Spleen (tissue), 11 donors: Measurements from ENCODE around the gene C3orf49. TPM values are rescaled to one million over a fixed set of nuclear protein-coding genes. Genes with fewer than 3 reads are reported as not detected.
A peak's percentile ranks its signal among the peaks of the same experiment; 100 is the strongest.

ENCODE experiments used
- DNase-seq: peaks from one replicate; pipeline ENCODE4 v3.0.0-alpha.2; 2020
- H3K27ac ChIP-seq, 8 donors: fragments of 200-600 bp; sonication (generic) in 7 of 8; 1 replicate in 4 of 8; 2 replicates in 4 of 8; pipeline versions ENCODE4 v1.5.0 to v1.8.0; 2016 to 2021; ENCODE audit warnings: inconsistent platforms in 4 of 8, mild to moderate bottlenecking in 4 of 8, moderate library complexity in 1 of 8
- H3K27me3 ChIP-seq, 7 donors: fragments of 200-600 bp; sonication (generic) in 6 of 7; replicated peaks in 1 of 7; 1 replicate in 4 of 7; 2 replicates in 3 of 7; pipeline versions ENCODE4 v1.5.0 to v1.8.0; 2016 to 2021; ENCODE audit warnings: inconsistent platforms in 3 of 7, mild to moderate bottlenecking in 1 of 7
- H3K36me3 ChIP-seq, 6 donors: fragments of 200-600 bp; sonication (generic) in 5 of 6; 1 replicate in 4 of 6; 2 replicates in 2 of 6; pipeline versions ENCODE4 v1.5.0 to v1.8.0; 2016 to 2021; ENCODE audit warnings: inconsistent platforms in 2 of 6
- H3K4me1 ChIP-seq, 6 donors: fragments of 200-600 bp; sonication (generic) in 5 of 6; 1 replicate in 3 of 6; 2 replicates in 3 of 6; pipeline versions ENCODE4 v1.5.0 to v1.8.0; 2016 to 2021; ENCODE audit warnings: inconsistent platforms in 3 of 6
- H3K4me3 ChIP-seq, 8 donors: fragments of 200-600 bp; sonication (generic) in 7 of 8; 1 replicate in 4 of 8; 2 replicates in 4 of 8; pipeline versions ENCODE4 v1.5.0 to v1.8.0; 2016 to 2021; ENCODE audit warnings: inconsistent platforms in 4 of 8, mild to moderate bottlenecking in 4 of 8, moderate library complexity in 2 of 8
- H3K9me3 ChIP-seq, 8 donors: fragments of 200-600 bp; sonication (generic) in 7 of 8; 1 replicate in 4 of 8; 2 replicates in 4 of 8; pipeline versions ENCODE4 v1.5.0 to v1.8.0; 2016 to 2021; ENCODE audit warnings: inconsistent platforms in 4 of 8
- CTCF ChIP-seq, 11 experiments: fragments of 200-600 bp in 7 of 11; fragments of 450-650 bp in 4 of 11; sonication (generic) in 4 of 11; IDR thresholded peaks in 8 of 11; conservative IDR thresholded peaks in 3 of 11; 1 replicate in 7 of 11; 2 replicates in 4 of 11; pipeline versions ENCODE4 v1.4.0 to v1.8.0; 2016 to 2021; ENCODE audit warnings: antibody characterized with exemption in 11 of 11, inconsistent platforms in 4 of 11, mild to moderate bottlenecking in 1 of 11
- POLR2A ChIP-seq, 3 donors: fragments of 450-650 bp; IDR thresholded peaks; one replicate each; pipeline ENCODE4 v1.5.1; 2017; ENCODE audit warnings: antibody characterized with exemption in 3 of 3, mild to moderate bottlenecking in 1 of 3
- POLR2AphosphoS5 ChIP-seq, 3 donors: sonication (generic); formaldehyde crosslinking; IDR thresholded peaks; one replicate each; pipeline ENCODE4 v1.5.1; 2017; ENCODE audit warnings: antibody characterized with exemption in 3 of 3
- WGBS, 5 donors: extraction: QIAGEN DNeasy Blood & Tissue Kit in 3 of 5; methylation state at CpG; one replicate each; pipeline versions ENCODE4 v1.1.5 to v1.1.7; 2013 to 2018; 5-methylcytosine and 5-hydroxymethylcytosine counted together
- intact Hi-C: fragments of 100-400 bp; cut with DNase I; formaldehyde crosslinking; loops from one replicate; pipeline ENCODE4 v1.15.0; 2023; ENCODE audit warnings: low total_unique reads
- polyA plus RNA-seq, 3 donors: library from polyadenylated mRNA; stranded (reverse); fragments of 200-250 nt; gene quantifications; one replicate each; pipeline ENCODE4 v1.2.1, GENCODE V29; 2013
- total RNA-seq, 7 donors: library from RNA; depleted of rRNA in 3 of 7; stranded (reverse); fragments of >200 nt in 3 of 7; fragmentation: NEBNext Ultra II Directional in 4 of 7; extraction: Animal tissue kit (Norgen Biotek cat#: 25700) in 4 of 7; gene quantifications; one replicate each; pipeline versions ENCODE4 v1.1.0 to v1.2.1, GENCODE V29; 2016 to 2021
- donor health status: healthy with polysubstance abuse.
- donor health status: DM: no; HTN: no; CAD: no; lungs with moderate emphysema.
- donor health status: DM: no; HTN: no; CAD: no.
- donor health status: Bipolar disorder and iron deficiency.
- donor health status: healthy.
- donor health status: DM: no; HTN: no; CAD: no.
- donor health status: DM: yes; HTN: yes; CAD: no.

C3orf49 gene
- total and polyA plus RNA-seq, 10 donors = not detected

- no peak overlapping the region for H3K27ac ChIP-seq
- TF ChIP-seq POLR2A (IDR thresholded peaks at IDR 0.05) (no peak), CTCF (IDR thresholded peaks at IDR 0.05 in 8 of 11, conservative IDR thresholded peaks at IDR 0.05 in 3 of 11) (no peak), POLR2AphosphoS5 (IDR thresholded peaks at IDR 0.05) (no peak)
- intact Hi-C loops = no loop called here
- peaks cover 0 to 6% (median 0%) of the 10 kb centered on the region in 6 donors for H3K4me1 ChIP-seq
- H3K9me3 ChIP-seq = no peaks in the 10 kb centered on the region
- H3K27me3 ChIP-seq = no peaks in the 10 kb centered on the region
- no peak overlapping the region for H3K4me3 ChIP-seq
- DNase-seq = no peak
- 88 to 94% (median 90%) methylated on average over 3 of the region's 3 CpGs for WGBS, 5 donors
- no peaks in the 10 kb centered on the region for H3K36me3 ChIP-seq
Measured at GRCh38 chr3:63814237-63814636, 4.9 kb upstream of the C3orf49 start.

DNA sequence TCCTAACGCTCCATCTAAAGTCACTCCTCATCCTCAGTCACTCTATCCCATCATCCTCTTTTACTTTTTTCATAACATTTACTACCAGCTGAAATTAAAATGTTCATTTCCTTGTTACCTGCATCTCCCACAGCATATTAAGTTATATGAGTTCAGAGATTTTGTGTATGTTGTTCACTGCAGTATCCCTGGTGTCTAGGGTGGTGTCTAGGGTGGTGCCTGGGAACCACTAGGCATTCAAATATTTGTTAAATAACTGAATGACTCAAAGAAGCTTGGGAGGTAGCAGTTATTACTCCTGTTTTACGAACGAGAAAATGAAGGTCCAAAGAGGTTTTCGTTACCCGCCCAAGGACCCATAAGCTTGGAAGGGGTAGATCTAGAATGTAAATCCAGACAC lies 1.9 kb upstream of the C3orf49 start:
- 91 to 97% (median 95%) methylated on average over 5 of the region's 5 CpGs for WGBS, 5 donors
- H3K4me1 ChIP-seq = peaks cover 0 to 6% (median 0%) of the 10 kb centered on the region in 6 donors
- H3K27ac ChIP-seq = no peak overlapping the region
- no peaks in the 10 kb centered on the region for H3K36me3 ChIP-seq
- TF ChIP-seq POLR2A (IDR thresholded peaks at IDR 0.05) = no peak
- TF ChIP-seq POLR2AphosphoS5 (IDR thresholded peaks at IDR 0.05) = no peak
- TF ChIP-seq CTCF (IDR thresholded peaks at IDR 0.05 in 8 of 11, conservative IDR thresholded peaks at IDR 0.05 in 3 of 11) = no peak
- no peaks in the 10 kb centered on the region for H3K9me3 ChIP-seq
- no peak overlapping the region for H3K4me3 ChIP-seq
- intact Hi-C loops = loop anchor here (5.0 kb wide), 1 partner anchor 465 kb away; no protein-coding TSS in a partner anchor
- no peak for DNase-seq
- no peaks in the 10 kb centered on the region for H3K27me3 ChIP-seq

- no peak for DNase-seq
- TF ChIP-seq POLR2AphosphoS5 (IDR thresholded peaks at IDR 0.05) (no peak), POLR2A (IDR thresholded peaks at IDR 0.05) (no peak), CTCF (IDR thresholded peaks at IDR 0.05 in 8 of 11, conservative IDR thresholded peaks at IDR 0.05 in 3 of 11) (peak; percentile 70 to 89 (median 85))
- intact Hi-C loops = loop anchor here (5.0 kb wide), 1 partner anchor 466 kb away; no protein-coding TSS in a partner anchor
- Histone ChIP-seq H3K4me3 (no peak overlapping the region), H3K4me1 (peaks cover 0 to 6% (median 0%) of the 10 kb centered on the region in 6 donors), H3K9me3 (no peaks in the 10 kb centered on the region), H3K36me3 (no peaks in the 10 kb centered on the region), H3K27ac (no peak overlapping the region), H3K27me3 (no peaks in the 10 kb centered on the region)
- 43 to 49% (median 46%) methylated on average over 10 of the region's 10 CpGs for WGBS, 5 donors
Measured at GRCh38 chr3:63818282-63819150, 583 bp upstream of the C3orf49 start.

- intact Hi-C loops = no loop called here
- Histone ChIP-seq H3K4me3 (no peak overlapping the region), H3K9me3 (no peaks in the 10 kb centered on the region), H3K27me3 (no peaks in the 10 kb centered on the region), H3K4me1 (no peaks in the 10 kb centered on the region), H3K36me3 (peaks cover 0 to 21% (median 2%) of the 10 kb centered on the region in 6 donors), H3K27ac (no peak overlapping the region)
- TF ChIP-seq POLR2AphosphoS5 (IDR thresholded peaks at IDR 0.05) = no peak
- TF ChIP-seq CTCF (IDR thresholded peaks at IDR 0.05 in 8 of 11, conservative IDR thresholded peaks at IDR 0.05 in 3 of 11) = no peak
- TF ChIP-seq POLR2A (IDR thresholded peaks at IDR 0.05) = no peak
- no peak for DNase-seq
- 87 to 97% (median 91%) methylated on average over 4 of the region's 4 CpGs for WGBS, 5 donors
Measured at GRCh38 chr3:63824309-63824708, 5.2 kb downstream of the C3orf49 start.
